NCI-H748 treated with DMSO at 0.1 percent for 48 hours (cell line): ENCODE results near the gene AGBL1.
A peak's percentile ranks its signal among the peaks of the same experiment; 100 is the strongest.

Experiments used
- DNase-seq: peaks from one replicate; lab custom pipeline; 2025; lab: John Stamatoyannopoulos, UW

The AGBL1 gene

DNA sequence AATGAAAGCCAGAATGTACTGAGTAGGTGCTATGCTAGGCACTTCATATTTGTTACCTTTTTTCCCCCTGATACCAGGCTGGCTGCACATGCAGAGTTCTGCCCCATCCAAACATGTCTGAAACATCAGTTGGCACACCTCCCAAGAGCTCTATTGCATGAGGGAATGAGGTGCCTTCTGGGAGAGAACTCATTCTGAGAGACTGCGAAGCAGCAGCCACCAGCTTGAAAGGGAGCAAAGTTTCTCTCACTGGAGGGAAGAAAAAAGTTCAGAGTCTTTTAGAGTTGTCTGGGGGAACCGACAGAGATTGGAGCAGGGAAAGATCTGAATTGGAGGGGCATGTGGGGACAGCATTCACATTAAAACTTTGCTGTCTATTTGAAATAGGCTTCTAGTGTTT, 84.1 kb downstream of the AGBL1 start:
- no peak for DNase-seq

- no peak for DNase-seq
These were observed 84.7 kb downstream of the AGBL1 start for GRCh38 chr15:86164232-86164898.

- no peak for DNase-seq
These were observed 85.9 kb downstream of the AGBL1 start for GRCh38 chr15:86165265-86166211.

DNA sequence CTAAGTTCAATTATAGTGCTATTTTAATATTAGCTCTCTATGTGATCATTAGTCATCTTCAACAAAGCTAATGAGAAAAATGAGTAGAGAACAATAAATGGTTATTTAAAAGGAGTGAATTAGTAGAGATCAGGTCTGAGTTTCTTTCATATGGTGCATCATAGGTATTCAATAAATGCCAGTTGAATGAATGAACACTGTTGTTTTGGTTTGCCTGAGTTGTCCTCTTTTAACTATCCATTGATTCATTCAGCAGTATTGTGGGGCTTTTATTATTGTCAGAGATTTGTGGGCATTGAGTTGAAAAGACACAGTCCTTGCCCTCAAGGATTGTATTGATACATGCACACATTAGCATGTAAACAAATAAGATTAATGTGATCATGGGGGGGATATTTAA, 88.2 kb downstream of the AGBL1 start:
- no peak for DNase-seq

- no peak for DNase-seq
These were observed 99.2 kb downstream of the AGBL1 start for GRCh38 chr15:86178845-86179244.

DNA sequence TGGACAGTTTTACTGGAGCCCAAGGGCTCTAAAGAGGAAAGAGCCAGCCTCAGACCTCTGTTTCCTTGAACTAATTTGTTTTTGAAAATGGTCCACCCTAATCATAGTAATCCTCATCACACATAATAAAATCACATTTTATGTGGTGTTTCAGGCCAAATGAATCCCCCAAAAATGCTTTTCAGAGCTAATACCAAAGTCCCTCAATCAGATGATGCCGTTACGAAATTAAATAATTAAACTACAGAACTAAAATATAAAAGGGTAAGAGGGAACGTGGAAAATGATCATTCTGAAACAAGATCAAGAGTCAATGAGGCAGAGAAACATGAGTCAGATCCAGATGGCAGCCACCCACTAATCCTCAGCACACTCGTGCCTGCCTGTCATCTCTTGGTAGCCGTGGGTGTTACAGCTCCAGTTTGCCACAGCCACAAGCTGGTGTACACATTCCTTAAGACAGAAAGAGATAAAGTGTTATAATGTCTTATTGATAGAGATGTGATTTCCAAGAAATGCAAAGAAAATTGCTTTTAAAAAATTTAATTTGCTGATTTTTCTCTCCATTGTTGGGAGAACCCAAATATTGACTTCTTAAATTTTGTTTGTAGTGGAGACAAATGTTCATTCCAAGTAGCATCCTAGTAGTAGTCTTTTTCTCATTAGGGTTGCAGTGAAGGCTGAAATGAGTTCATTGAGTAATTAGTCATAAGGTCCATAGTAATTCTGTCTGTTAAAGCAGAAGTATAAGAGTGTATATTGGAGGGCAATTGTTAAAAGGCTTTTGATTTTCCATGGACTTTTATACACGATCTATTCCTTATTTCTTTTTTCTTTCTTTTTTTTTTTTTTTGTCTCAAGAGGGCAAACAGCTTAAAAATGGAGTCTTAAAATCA, 104.2 kb downstream of the AGBL1 start:
- DNase-seq = no peak

GRCh38 chr15:86193716-86194380, 114.2 kb downstream of the AGBL1 start:
- no peak for DNase-seq

- DNase-seq = no peak
These were observed 118.1 kb downstream of the AGBL1 start for GRCh38 chr15:86197770-86198169.

DNA sequence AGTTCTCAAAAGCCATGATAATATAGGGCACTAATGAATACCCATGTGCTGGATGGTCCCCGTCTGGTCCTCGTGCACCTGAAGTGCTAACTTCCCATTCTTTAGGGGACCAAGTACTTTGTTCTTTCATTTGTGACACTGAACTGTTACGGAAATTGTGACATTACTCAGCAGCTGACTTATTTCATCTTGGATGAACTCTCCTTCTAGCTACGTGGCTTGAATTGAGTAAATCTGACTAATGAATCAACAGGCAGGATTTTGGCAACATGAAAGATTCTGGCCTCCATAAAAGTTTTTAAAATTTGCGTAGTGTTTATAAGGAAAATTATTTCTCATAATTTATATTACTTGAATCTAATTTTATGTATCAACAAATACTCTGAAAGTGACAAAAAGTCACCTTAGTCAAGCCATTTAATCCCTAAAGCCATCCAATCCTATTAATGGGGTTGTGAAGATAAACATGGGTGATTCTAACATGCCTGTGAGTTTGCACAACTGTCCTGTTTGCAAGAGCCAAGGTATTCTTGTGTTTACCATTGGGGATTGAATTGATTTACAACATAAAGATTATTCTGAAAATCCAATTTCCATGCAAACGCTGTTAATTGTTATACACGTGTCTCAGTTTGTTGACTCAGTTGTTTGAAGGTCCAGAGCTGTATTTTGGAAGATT, 119.9 kb downstream of the AGBL1 start:
- no peak for DNase-seq

GRCh38 chr15:86201313-86202008, 121.8 kb downstream of the AGBL1 start:
- DNase-seq = no peak

- no peak for DNase-seq
These were observed 123.8 kb downstream of the AGBL1 start for GRCh38 chr15:86203462-86203861.

DNA sequence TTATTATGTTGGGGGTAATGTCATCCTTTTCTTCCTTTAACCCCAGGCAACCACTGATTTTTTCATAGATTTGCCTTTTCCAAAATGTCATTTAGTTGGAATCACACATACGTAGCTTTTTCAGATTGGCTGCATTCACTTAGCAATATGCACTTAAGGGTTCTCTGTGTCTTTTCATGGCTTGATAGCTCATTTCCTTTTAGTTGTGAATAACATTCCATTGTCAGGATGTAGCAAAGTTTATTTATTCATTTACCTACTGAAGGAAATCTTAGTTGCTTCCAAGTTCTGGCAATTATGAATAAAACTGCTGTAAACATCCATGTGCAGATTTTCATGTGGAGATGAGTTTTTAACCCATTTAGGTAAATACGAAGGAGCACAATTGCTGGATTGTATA, 125.4 kb downstream of the AGBL1 start:
- no peak for DNase-seq

DNA sequence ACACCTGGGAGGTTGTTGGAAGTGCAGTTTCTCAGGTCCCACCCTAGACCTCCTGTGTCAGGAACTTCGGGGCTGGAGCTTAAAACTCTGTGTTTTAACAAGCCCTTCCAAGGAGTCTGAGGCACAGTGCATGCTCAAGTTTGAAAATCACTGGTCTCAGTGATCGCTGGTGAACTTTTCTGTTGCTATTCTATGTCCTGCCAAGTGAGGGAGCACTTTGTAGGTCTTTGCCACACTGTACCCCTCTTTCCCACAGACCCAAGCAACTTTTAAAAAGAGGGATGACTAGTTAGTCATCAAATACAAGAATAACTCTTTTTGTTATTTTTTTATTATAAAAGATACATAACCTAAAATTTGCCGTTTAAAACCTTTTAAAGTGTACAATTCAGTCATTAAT, 133.7 kb downstream of the AGBL1 start:
- DNase-seq = no peak

GRCh38 chr15:86213888-86214287, 134.2 kb downstream of the AGBL1 start:
- no peak for DNase-seq

DNA sequence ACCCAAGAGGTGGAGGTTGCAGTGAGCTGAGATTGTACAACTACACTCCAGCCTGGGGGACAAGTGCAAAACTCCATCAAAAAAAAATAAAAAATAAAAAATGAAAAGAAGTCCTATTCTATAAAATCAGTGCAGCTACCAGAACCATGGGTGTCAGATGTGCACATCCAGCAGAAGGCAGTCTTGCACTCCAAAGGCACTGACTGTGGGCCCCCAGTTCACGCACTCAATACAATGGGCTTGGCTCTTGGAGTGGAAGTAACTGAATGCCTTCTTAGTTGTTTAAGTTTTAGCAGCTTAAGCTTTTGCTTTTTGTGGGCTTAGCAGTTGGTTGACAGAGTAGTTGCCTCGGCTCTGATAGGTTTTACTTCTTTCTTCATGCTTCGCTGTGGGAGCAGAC, 141.4 kb downstream of the AGBL1 start:
- DNase-seq = no peak

- no peak for DNase-seq
These were observed 149.6 kb downstream of the AGBL1 start for GRCh38 chr15:86229306-86229705.

GRCh38 chr15:86229936-86230335, 150.3 kb downstream of the AGBL1 start:
- no peak for DNase-seq

DNA sequence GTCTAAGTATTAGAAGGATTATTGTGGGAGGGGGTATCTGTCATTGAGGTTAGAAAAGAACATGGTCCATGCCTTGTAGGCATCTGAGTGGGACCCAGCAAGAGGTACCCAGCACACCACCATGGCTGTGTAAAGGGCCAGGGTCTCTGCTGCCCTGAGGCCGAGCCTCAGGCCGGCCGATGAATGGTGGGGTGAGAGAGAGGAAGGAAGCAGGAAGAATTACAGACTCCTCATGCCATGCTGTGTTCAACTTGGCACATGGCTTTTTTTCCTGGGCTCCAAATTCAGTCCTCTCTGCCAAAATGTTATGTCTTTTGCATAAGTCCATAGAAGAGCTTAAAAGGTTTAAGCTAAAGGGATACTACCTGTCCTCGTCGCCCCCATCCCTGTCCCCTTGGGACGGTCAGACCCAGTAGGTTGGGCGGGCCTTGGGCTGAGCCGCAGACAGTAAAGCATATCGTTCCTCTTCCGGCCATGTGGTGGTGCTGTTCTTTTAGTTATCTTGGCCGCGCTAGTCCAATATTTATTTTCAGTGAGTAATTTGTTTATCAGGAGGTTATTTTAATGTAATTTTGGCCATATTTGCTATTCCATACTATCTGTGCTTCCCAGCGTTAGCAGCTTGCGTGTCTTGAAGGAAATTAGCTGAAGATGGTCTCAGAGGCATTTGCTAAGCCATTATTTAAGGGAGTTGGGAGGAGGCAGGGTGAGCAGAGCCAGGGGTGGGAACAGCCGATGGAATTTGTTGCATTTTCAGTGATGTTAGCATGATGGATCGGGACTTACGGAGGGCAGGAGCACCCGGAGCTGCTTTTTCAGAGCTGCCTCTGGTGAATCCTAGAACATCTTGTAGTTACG, 152.4 kb downstream of the AGBL1 start:
- DNase-seq = peak; percentile 58

DNA sequence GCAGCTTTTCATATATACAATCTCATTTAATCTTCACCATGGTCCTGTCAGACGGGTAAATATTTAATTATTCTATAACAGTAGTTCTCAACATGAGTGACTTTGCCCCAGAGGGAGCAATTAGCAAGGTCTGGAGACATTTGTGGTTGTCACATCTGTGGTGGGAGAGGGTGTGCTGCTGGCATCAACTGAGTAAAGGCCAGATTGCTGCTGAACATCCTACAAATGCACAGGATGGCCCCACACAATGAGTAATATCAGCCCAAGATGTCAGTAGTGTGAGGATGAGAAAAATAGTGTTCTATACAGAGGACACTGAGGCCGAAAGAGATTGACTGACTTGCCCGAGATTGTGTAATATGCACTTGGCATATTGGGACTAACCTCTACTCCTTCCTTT, 156.0 kb downstream of the AGBL1 start:
- no peak for DNase-seq
